SK-N-SH (cell line): ENCODE data around the gene CALCOCO1.

Experiments
- EP300 ChIP-seq, 2 experiments: IDR thresholded peaks; 2 replicates each; pipeline versions ENCODE4 v1.4.0 to v1.6.1; 2012; ENCODE audit warnings: borderline replicate concordance in 1 of 2, low read depth in 1 of 2, low read length in 1 of 2
- FOSL2 ChIP-seq: IDR thresholded peaks from 2 replicates; pipeline ENCODE4 v1.4.0; 2012; ENCODE audit warnings: low read depth, mild to moderate bottlenecking, moderate library complexity, borderline replicate concordance
- FOXJ3 ChIP-seq: sonication (generic); formaldehyde crosslinking; IDR thresholded peaks from 2 replicates; pipeline ENCODE4 v1.5.1; 2020; ENCODE audit warnings: mild to moderate bottlenecking, missing genetic modification reagents
- NFIC ChIP-seq: IDR thresholded peaks from 2 replicates; pipeline ENCODE4 v1.4.0; 2012; ENCODE audit warnings: borderline replicate concordance
- NRF1 ChIP-seq: IDR thresholded peaks from 2 replicates; pipeline ENCODE4 v1.6.1; 2012; ENCODE audit warnings: low read depth, mild to moderate bottlenecking, low read length
- RAD21 ChIP-seq: IDR thresholded peaks from 2 replicates; pipeline ENCODE4 v1.6.1; 2012; ENCODE audit warnings: mild to moderate bottlenecking, low read length
- SIN3A ChIP-seq: IDR thresholded peaks from 2 replicates; pipeline ENCODE4 v1.6.1; 2012; ENCODE audit warnings: low read depth, mild to moderate bottlenecking, low read length, moderate library complexity, borderline replicate concordance
- SMC3 ChIP-seq: IDR thresholded peaks from 2 replicates; pipeline ENCODE4 v1.6.1; 2012; ENCODE audit warnings: low read depth, low read length, improper control_type of control experiment
- TAF1 ChIP-seq: IDR thresholded peaks from 2 replicates; pipeline ENCODE4 v1.6.1; 2012; ENCODE audit warnings: low read depth, mild to moderate bottlenecking, low read length, moderate library complexity, borderline replicate concordance
- TEAD4 ChIP-seq: IDR thresholded peaks from 2 replicates; pipeline ENCODE4 v1.4.0; 2012; ENCODE audit warnings: mild to moderate bottlenecking, borderline replicate concordance; ENCODE audit not compliant: insufficient read depth
- TF ChIP-seq, protein P1 (sequence below): fragments of 200-600 bp; sonication (generic); IDR thresholded peaks from 2 replicates; pipeline ENCODE4 v1.6.1; 2017; ENCODE audit warnings: antibody characterized with exemption, mild to moderate bottlenecking, moderate library complexity
- TF ChIP-seq, protein P2 (sequence below): fragments of 150-350 bp; IDR thresholded peaks from 2 replicates; pipeline ENCODE4 v1.6.1; 2016; ENCODE audit warnings: mild to moderate bottlenecking, low read depth, low read length
- TF ChIP-seq, protein P3 (sequence below): IDR thresholded peaks from 2 replicates; pipeline ENCODE4 v1.4.0; 2012; ENCODE audit warnings: low read depth, borderline replicate concordance

DNA sequence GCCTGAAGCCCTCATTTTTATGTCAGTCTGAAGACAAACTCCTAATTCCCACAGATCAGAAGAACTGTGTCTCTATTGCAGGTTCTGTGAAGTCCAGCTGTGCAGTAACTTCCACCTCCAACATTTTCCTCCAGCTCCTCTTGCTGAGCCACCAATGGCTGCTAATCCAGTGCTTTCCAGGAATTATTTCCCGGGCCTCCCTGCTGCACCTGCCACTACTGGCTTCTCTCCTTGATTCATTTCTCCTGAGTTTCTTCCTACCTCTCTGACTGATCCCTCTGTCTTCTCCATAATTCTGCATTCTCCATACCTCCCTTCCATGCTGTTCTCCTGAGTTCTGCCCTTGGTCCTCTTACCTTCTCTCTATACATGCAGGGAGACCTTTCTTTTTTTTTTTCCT is 21.2 kb downstream of the CALCOCO1 start:
- TF ChIP-seq, protein P1, sequence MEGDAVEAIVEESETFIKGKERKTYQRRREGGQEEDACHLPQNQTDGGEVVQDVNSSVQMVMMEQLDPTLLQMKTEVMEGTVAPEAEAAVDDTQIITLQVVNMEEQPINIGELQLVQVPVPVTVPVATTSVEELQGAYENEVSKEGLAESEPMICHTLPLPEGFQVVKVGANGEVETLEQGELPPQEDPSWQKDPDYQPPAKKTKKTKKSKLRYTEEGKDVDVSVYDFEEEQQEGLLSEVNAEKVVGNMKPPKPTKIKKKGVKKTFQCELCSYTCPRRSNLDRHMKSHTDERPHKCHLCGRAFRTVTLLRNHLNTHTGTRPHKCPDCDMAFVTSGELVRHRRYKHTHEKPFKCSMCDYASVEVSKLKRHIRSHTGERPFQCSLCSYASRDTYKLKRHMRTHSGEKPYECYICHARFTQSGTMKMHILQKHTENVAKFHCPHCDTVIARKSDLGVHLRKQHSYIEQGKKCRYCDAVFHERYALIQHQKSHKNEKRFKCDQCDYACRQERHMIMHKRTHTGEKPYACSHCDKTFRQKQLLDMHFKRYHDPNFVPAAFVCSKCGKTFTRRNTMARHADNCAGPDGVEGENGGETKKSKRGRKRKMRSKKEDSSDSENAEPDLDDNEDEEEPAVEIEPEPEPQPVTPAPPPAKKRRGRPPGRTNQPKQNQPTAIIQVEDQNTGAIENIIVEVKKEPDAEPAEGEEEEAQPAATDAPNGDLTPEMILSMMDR: no peak
- TF ChIP-seq NRF1: no peak
- TF ChIP-seq, protein P2, sequence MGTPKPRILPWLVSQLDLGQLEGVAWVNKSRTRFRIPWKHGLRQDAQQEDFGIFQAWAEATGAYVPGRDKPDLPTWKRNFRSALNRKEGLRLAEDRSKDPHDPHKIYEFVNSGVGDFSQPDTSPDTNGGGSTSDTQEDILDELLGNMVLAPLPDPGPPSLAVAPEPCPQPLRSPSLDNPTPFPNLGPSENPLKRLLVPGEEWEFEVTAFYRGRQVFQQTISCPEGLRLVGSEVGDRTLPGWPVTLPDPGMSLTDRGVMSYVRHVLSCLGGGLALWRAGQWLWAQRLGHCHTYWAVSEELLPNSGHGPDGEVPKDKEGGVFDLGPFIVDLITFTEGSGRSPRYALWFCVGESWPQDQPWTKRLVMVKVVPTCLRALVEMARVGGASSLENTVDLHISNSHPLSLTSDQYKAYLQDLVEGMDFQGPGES: no peak
- TF ChIP-seq TEAD4: no peak
- TF ChIP-seq TAF1: no peak
- TF ChIP-seq RAD21: no peak
- no peak for TF ChIP-seq EP300 (IDR thresholded peaks at IDR 0.05; ENCODE audit: borderline replicate concordance in 1 of 2, low read depth in 1 of 2, low read length in 1 of 2)
- TF ChIP-seq FOSL2: no peak
- TF ChIP-seq FOXJ3 (CRISPR knock-in tag): no peak
- TF ChIP-seq SMC3: no peak
- no peak for TF ChIP-seq SIN3A
- no peak for TF ChIP-seq NFIC
- TF ChIP-seq, protein P3, sequence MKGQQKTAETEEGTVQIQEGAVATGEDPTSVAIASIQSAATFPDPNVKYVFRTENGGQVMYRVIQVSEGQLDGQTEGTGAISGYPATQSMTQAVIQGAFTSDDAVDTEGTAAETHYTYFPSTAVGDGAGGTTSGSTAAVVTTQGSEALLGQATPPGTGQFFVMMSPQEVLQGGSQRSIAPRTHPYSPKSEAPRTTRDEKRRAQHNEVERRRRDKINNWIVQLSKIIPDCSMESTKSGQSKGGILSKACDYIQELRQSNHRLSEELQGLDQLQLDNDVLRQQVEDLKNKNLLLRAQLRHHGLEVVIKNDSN: no peak
